DMS53 treated with DMSO at 0.1 percent for 48 hours (cell line): ENCODE measurements around the gene ZNF223.

Source experiments
- DNase-seq: peaks from one replicate; lab custom pipeline; 2025; ENCODE audit not compliant: unreplicated experiment; lab: John Stamatoyannopoulos, UW

Gene ZNF223

GRCh38 chr19:44051650-44052402, at the start of gene ZNF223:
Gene ZNF223, plus strand, starts transcription at chr19:44052036. Its CDS starts 3,141 bp downstream, at chr19:44055177.
- DNase-seq = peak; percentile 99

- DNase-seq = no peak
These were observed 49.6 kb upstream of the ZNF223 start for GRCh38 chr19:44002212-44002565.

GRCh38 chr19:44002566-44003460, 49.0 kb upstream of the ZNF223 start, which contains the start of gene ZNF230:
Gene ZNF230, plus strand, starts transcription at chr19:44002957. Its CDS starts 4,122 bp downstream, at chr19:44007079.
- peak; percentile 87 for DNase-seq

- no peak for DNase-seq
These were observed 48.3 kb upstream of the ZNF223 start for GRCh38 chr19:44003461-44004009.

- no peak for DNase-seq
These were observed 45.9 kb upstream of the ZNF223 start for GRCh38 chr19:44005973-44006372.

GRCh38 chr19:44007473-44007872, 44.4 kb upstream of the ZNF223 start:
- no peak for DNase-seq

- DNase-seq = no peak
These were observed 41.4 kb upstream of the ZNF223 start for GRCh38 chr19:44010468-44010867.

- DNase-seq = no peak
These were observed 32.3 kb upstream of the ZNF223 start for GRCh38 chr19:44019498-44019897.

- DNase-seq = no peak
These were observed 30.6 kb upstream of the ZNF223 start for GRCh38 chr19:44021221-44021620.

GRCh38 chr19:44024900-44025216, 27.0 kb upstream of the ZNF223 start:
- DNase-seq = no peak

GRCh38 chr19:44025217-44025936, 26.5 kb upstream of the ZNF223 start, which contains the start of gene ZNF222:
Gene ZNF222, plus strand, starts transcription at chr19:44025379. Its CDS starts 58 bp downstream, at chr19:44025437.
- DNase-seq = peak; percentile 68

- DNase-seq = no peak
These were observed 25.2 kb upstream of the ZNF223 start for GRCh38 chr19:44026622-44027021.

- DNase-seq = no peak
These were observed 19.7 kb upstream of the ZNF223 start for GRCh38 chr19:44032001-44032610.

- DNase-seq = no peak
These were observed 9.7 kb upstream of the ZNF223 start for GRCh38 chr19:44042147-44042546.

- DNase-seq = peak; percentile 92
These were observed 841 bp upstream of the ZNF223 start for GRCh38 chr19:44050740-44051649.

GRCh38 chr19:44055870-44056269, 4.0 kb downstream of the ZNF223 start:
- DNase-seq = no peak

GRCh38 chr19:44059229-44059628, 7.4 kb downstream of the ZNF223 start:
- no peak for DNase-seq

- no peak for DNase-seq
These were observed 9.2 kb downstream of the ZNF223 start for GRCh38 chr19:44061038-44061437.

- no peak for DNase-seq
These were observed 14.5 kb downstream of the ZNF223 start for GRCh38 chr19:44066305-44066704.

GRCh38 chr19:44069415-44069814, 17.6 kb downstream of the ZNF223 start:
- DNase-seq = no peak
